Measurements from ENCODE around the gene UAP1L1. TPM values are rescaled to one million over a fixed set of nuclear protein-coding genes. Genes with fewer than 3 reads are reported as not detected.

UAP1L1 gene
- total and polyA plus RNA-seq, 2 of the 8 experiments (the other 6 are each of a cell fraction or from before 2014, with no cell fraction given) = 2.0 to 5.4 TPM

DNA sequence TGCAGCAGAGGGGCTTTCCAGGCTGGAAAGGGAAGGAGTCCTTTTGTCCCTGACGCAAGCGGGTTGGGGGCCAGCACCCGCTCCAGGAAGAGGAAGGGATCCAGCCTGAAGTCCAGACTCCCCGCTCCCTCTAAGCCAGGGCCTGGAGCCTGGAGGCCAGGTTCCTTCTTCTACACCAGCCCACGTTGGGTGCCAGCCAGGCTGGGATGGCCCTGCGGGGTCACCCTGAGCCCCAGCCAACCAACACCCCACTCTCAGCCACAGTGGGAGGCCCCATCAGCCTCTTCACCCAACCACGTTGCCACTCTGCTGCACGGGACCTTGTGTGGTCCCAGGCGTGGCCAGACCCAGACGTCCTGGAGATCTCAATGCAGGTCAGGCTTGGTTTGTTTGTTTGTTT lies 44.5 kb upstream of the UAP1L1 start:
- no peak for DNase-seq (ENCODE audit: low read depth in 1 of 2, low spot score in 2 of 2)
- H4K20me1 ChIP-seq (replicated peaks in 1 of 2; ENCODE audit: control insufficient read depth in 1 of 2, insufficient read depth in 2 of 2, low read length in 2 of 2) = peaks cover 2 to 5% of the 10 kb centered on the region in 2 experiments
- ChIA-PET CTCF (ENCODE audit: partially characterized antibody) (interaction anchor here (0.7 to 4.9 kb wide), 8 partner anchors 7 to 262 kb away, joined by 3 to 65 read pairs (median 10); partner anchors contain the start of gene SAPCD2), POLR2A (ENCODE audit: partially characterized antibody) (interaction anchor here (2.1 kb wide), 1 partner anchor 12 kb away, joined by 4 read pairs; no protein-coding TSS in a partner anchor)
- H4K5ac ChIP-seq (ENCODE audit: insufficient read length, low read depth, low read length) = no peak overlapping the region
- H2BK5ac ChIP-seq (ENCODE audit: low read depth, low read length) = no peak overlapping the region
- H3K27me3 ChIP-seq (replicated peaks in 1 of 4; ENCODE audit: control insufficient read depth in 3 of 4, extremely low read depth in 1 of 4, insufficient read depth in 3 of 4, low read length in 3 of 4) = peaks cover 0 to 11% (median 5%) of the 10 kb centered on the region in 4 experiments; a peak in 4 of 7 replicates
- no peaks in the 10 kb centered on the region for H3K36me3 ChIP-seq (ENCODE audit: control insufficient read depth in 2 of 4, insufficient read depth in 4 of 4, low read length in 3 of 4)
- H3K9ac ChIP-seq (replicated peaks in 1 of 4; ENCODE audit: extremely low read depth in 1 of 4, low read depth in 3 of 4, low read length in 3 of 4) = no peak overlapping the region
- H2AK5ac ChIP-seq (ENCODE audit: low read depth, low read length) = no peak overlapping the region
- H3K18ac ChIP-seq (ENCODE audit: extremely low read depth, low read length) = no peak overlapping the region
- no peak overlapping the region for H2AFZ ChIP-seq (ENCODE audit: low read length)
- H3K79me2 ChIP-seq (ENCODE audit: control insufficient read depth in 1 of 2, insufficient read depth in 2 of 2, low read length in 2 of 2) = no peaks in the 10 kb centered on the region
- TF ChIP-seq SIN3A (conservative IDR thresholded peaks at IDR 0.05 in 1 of 2, IDR thresholded peaks at IDR 0.05 in 1 of 2; ENCODE audit: low read depth in 1 of 2, low read length in 2 of 2) (no peak), SUZ12 (IDR thresholded peaks at IDR 0.05; ENCODE audit: low read length) (no peak), CHD1 (IDR thresholded peaks at IDR 0.05; ENCODE audit: low read depth, low read length) (no peak), RNF2 (IDR thresholded peaks at IDR 0.05; ENCODE audit: borderline replicate concordance, low read depth, low read length, missing control alignments, poor library complexity, severe bottlenecking) (no peak), CEBPB (IDR thresholded peaks at IDR 0.05; ENCODE audit: low read depth, low read length) (no peak), ATF3 (IDR thresholded peaks at IDR 0.05; ENCODE audit: insufficient read depth, low read depth, low read length) (no peak), KDM5A (IDR thresholded peaks at IDR 0.05; ENCODE audit: low read length) (no peak), NRF1 (IDR thresholded peaks at IDR 0.05; ENCODE audit: low read depth, low read length) (no peak)
- no peak overlapping the region for H3K56ac ChIP-seq (replicated peaks; ENCODE audit: insufficient read length, low read depth, low read length)
- no peak overlapping the region for H2BK120ac ChIP-seq (replicated peaks; ENCODE audit: low read depth, low read length)
- no peaks in the 10 kb centered on the region for H3K9me3 ChIP-seq (ENCODE audit: insufficient read depth in 2 of 2, low read depth in 1 of 2, low read length in 1 of 2)
- no peak overlapping the region for H3K4me2 ChIP-seq (ENCODE audit: insufficient read depth in 1 of 2, low read depth in 2 of 2, low read length in 2 of 2)
- H4K8ac ChIP-seq (ENCODE audit: extremely low read depth, insufficient read depth, low read length) = no peak overlapping the region
- no peak overlapping the region for H3K27ac ChIP-seq (ENCODE audit: low read depth, low read length)
- no peak for FAIRE-seq
- H2BK12ac ChIP-seq (ENCODE audit: low read depth, low read length) = no peak overlapping the region
- WGBS, 2 experiments (ENCODE audit: extremely low coverage in 1 of 2, insufficient coverage in 1 of 2, insufficient read length in 1 of 2, insufficient replicate concordance in 2 of 2, low coverage in 1 of 2, low lambda C conversion rate in 2 of 2, missing lambda C conversion rate in 1 of 2) = 88% methylated on average over 10 of the region's 10 CpGs; no CpG with 5 or more reads in 1 of the 2 experiments
- no peak overlapping the region for H3K4me3 ChIP-seq (ENCODE audit: extremely low read depth in 1 of 4, insufficient read depth in 2 of 4, low read depth in 3 of 4, low read length in 4 of 4)
- no peaks in the 10 kb centered on the region for H3K79me1 ChIP-seq (ENCODE audit: low read depth, low read length)
- no peak overlapping the region for H3K14ac ChIP-seq (ENCODE audit: insufficient read length)
- H2BK15ac ChIP-seq (ENCODE audit: low read length) = no peak overlapping the region
- peaks cover 0 to 5% (median under 1%) of the 10 kb centered on the region in 4 experiments; a peak in 4 of 7 replicates for H3K4me1 ChIP-seq (replicated peaks in 1 of 4; ENCODE audit: control insufficient read depth in 3 of 4, insufficient read depth in 4 of 4, low read length in 3 of 4)
- no peak overlapping the region for H4K91ac ChIP-seq (replicated peaks; ENCODE audit: insufficient read length, low read length)
- peaks cover 4% of the 10 kb centered on the region; the same call in 1 of the 2 replicates for H3K23me2 ChIP-seq (ENCODE audit: low read depth, low read length)
- no peak overlapping the region for H3K4ac ChIP-seq (replicated peaks; ENCODE audit: insufficient read length, low read depth, low read length)
- no peak overlapping the region for H2BK20ac ChIP-seq (ENCODE audit: low read length)
- no peak overlapping the region for H3K23ac ChIP-seq (ENCODE audit: insufficient read length)
